SJSA1 (cell line): ENCODE measurements around the gene CRTC1. TPM values are rescaled to one million over a fixed set of nuclear protein-coding genes. Genes with fewer than 3 reads are reported as not detected.

Source experiments
- DNase-seq, 2 experiments: peaks; one replicate each; pipeline ENCODE4 v3.0.0-alpha.2; 2015 to 2020; ENCODE audit warnings: low spot score in 2 of 2, low read depth in 1 of 2
- H3K27ac ChIP-seq: fragments of 250-450 bp; sonication (Bioruptor Pico); 2 replicates; pipeline ENCODE4 v1.5.1; 2020; ENCODE audit warnings: mild to moderate bottlenecking, moderate library complexity
- H3K27me3 ChIP-seq: fragments of 250-450 bp; sonication (Bioruptor Pico); replicated peaks from 2 replicates; pipeline ENCODE4 v1.5.1; 2020; ENCODE audit warnings: mild to moderate bottlenecking, moderate library complexity
- H3K36me3 ChIP-seq: fragments of 250-450 bp; sonication (Bioruptor Pico); 2 replicates; pipeline ENCODE4 v1.5.1; 2020; ENCODE audit warnings: mild to moderate bottlenecking
- H3K4me1 ChIP-seq: fragments of 250-450 bp; sonication (Bioruptor Pico); replicated peaks from 2 replicates; pipeline ENCODE4 v1.6.1; 2021; ENCODE audit warnings: mild to moderate bottlenecking
- H3K4me3 ChIP-seq: fragments of 250-450 bp; sonication (Bioruptor Pico); 2 replicates; pipeline ENCODE4 v1.5.1; 2020; ENCODE audit warnings: mild to moderate bottlenecking
- H3K9me3 ChIP-seq: fragments of 250-450 bp; sonication (Bioruptor Pico); replicated peaks from 2 replicates; pipeline ENCODE4 v1.5.1; 2020; ENCODE audit warnings: mild to moderate bottlenecking
- total RNA-seq: library from RNA; depleted of rRNA; stranded (reverse); fragments of >200 nt; shearing (Covaris generic); gene quantifications from 2 replicates; pipeline ENCODE4 v1.2.3, GENCODE V29; 2014

The CRTC1 gene
- total RNA-seq, 1 experiment from 2014 or later = 1.3 TPM

DNA sequence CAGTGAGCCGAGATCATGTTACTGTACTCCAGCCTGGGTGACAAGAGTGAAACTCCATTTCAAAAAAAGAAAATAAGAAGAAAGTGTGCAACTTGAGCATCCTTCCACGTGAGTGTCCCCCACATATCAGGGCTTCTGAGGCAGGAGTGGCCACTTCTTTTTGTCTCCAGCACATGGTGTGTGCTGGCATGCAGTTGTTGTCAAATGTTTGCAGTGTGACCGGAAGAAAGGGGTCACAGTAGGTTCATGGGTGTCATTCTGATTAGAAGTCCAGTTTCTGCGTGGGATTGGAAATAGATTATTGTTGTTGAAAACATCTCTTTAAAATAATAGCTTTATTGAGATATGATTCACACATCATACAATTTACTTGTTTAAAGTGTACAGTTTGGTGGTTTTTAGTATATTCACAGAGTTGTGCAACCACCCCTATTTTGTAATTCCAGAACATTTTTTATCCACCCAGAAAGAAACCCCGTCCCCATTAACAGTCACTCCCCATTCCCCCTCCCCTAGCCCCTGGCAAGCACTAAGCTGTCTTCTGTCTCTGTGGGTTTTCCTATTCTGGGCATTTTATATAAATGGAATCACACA is 2.2 kb downstream of the CRTC1 start:
- Histone ChIP-seq H3K4me3 (no peak overlapping the region), H3K9me3 (no peaks in the 10 kb centered on the region), H3K27me3 (no peaks in the 10 kb centered on the region), H3K27ac (no peak overlapping the region), H3K36me3 (no peaks in the 10 kb centered on the region), H3K4me1 (peaks cover 9% of the 10 kb centered on the region)
- DNase-seq = no peak

DNA sequence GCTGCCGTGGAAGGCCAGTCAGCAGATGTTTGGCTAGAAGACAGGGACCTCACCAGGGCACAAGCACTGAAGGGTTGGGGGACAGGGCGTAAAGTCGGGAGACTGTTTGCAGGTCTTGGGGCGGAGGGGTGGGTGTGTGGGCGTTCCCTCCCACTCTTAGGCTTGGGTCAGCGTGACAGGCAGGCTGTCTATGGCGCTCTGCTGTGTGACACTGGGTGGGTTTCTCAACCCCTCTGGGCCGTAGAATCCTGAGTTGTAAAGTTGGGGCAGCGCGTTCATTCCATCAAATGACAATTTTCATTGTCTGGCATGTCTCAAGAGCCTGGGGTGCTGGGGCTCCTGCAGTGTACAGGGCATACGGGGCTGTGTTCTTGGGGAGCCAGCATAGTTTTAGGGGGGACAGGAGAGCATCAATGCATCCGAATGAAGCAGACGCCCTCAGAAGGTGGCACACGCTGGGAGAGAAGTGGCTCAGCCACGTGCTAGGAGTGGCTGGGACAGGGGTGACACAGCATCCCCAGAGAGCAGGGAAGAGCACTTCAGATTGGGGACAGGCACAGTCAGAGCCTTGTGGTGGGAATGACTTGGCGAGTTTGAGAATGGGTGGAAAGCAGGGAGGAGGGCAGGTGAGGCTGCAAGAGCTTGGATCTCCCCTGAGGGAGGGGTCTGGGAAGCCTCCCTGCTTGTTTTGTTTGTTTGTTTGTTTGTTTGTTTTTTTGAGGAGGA is 4.4 kb downstream of the CRTC1 start:
- H3K4me3 ChIP-seq = no peak overlapping the region
- peaks cover 8% of the 10 kb centered on the region for H3K4me1 ChIP-seq
- DNase-seq = no peak
- H3K9me3 ChIP-seq = no peaks in the 10 kb centered on the region
- H3K27ac ChIP-seq = no peak overlapping the region
- no peaks in the 10 kb centered on the region for H3K36me3 ChIP-seq
- no peaks in the 10 kb centered on the region for H3K27me3 ChIP-seq

DNA sequence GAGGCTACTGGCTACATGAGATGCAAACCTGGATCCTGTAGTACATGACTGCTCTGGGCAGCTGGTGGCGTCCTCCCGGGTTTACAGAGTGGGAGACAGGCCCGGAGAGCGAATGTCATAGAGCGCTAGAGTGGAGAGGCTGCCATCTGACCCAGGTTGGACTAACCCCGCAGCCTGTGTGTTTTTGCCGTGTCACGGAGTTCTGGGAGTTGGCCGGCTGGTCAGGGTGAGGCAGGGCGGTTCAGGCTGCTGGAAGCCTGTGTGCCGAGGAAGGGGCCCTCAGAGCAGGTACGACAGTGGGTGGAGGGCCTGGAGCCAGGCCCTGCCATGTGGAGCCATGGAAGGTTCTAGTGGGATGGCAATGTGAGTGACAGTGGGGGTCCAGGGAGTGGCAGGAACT is 12.5 kb downstream of the CRTC1 start:
- Histone ChIP-seq H3K4me1 (no peaks in the 10 kb centered on the region), H3K4me3 (no peak overlapping the region), H3K27ac (no peak overlapping the region), H3K27me3 (no peaks in the 10 kb centered on the region), H3K9me3 (no peaks in the 10 kb centered on the region), H3K36me3 (no peaks in the 10 kb centered on the region)
- DNase-seq = no peak

DNA sequence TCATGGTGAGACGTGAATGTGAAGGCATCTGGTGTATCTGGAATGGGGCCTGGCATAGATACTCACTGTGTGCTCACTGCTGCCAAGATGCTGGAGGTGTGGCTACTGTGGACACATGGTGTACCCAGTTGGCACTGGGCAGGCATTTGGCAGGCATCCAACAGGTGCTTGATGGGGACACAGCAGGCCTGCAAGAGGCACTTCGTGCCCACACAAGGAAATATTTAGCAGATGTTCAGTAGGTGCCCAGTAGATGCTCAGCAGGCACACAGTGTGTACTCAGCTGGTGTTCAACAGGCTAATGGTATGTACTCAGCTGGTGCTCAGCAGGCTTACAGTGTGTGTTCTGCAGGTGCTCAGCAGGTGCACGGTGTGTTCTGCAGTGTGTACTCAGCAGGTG is 14.2 kb downstream of the CRTC1 start:
- H3K36me3 ChIP-seq = no peaks in the 10 kb centered on the region
- no peaks in the 10 kb centered on the region for H3K9me3 ChIP-seq
- no peak for DNase-seq
- no peaks in the 10 kb centered on the region for H3K27me3 ChIP-seq
- no peaks in the 10 kb centered on the region for H3K4me1 ChIP-seq
- no peak overlapping the region for H3K27ac ChIP-seq
- no peak overlapping the region for H3K4me3 ChIP-seq

DNA sequence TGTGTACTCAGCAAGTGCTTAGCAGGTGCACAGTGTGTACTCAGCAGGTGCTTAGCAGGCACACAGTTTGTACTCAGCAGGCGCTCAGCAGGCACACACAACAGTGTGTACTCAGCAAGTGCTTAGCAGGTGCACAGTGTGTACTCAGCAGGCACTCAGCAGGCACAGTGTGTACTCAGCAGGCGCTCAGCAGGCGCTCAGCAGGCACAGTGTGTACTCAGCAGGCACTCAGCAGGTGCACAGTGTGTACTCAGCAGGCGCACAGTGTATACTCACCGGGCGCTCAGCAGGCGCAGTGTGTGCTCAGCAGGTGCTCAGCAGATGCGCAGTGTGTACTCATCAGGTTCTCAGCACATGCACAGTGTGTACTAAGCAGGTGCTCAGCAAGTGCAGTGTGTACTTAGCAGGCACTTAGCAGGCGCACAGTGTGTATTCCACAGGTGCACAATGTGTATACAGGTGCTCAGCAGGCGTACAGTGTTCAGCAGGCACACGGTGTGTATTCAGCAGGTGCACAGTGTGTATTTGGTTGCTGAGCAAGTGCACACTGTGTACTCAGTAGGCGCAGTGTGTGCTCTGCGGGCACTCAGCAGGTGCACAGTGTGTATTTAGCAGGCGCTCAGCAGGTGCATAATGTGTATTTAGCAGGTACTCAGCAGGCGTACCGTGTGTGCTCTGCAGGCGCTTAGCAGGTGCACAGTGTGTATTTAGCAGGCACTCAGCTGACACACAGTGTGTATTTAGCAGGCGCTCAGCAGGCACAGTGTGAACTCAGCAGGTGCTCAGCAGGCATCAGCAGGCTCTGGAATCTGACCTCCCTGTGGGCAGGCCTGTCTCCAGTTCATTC is 15.1 kb downstream of the CRTC1 start:
- Histone ChIP-seq H3K36me3 (no peaks in the 10 kb centered on the region), H3K9me3 (no peaks in the 10 kb centered on the region), H3K4me1 (no peaks in the 10 kb centered on the region), H3K27ac (no peak overlapping the region), H3K4me3 (no peak overlapping the region), H3K27me3 (no peaks in the 10 kb centered on the region)
- no peak for DNase-seq

DNA sequence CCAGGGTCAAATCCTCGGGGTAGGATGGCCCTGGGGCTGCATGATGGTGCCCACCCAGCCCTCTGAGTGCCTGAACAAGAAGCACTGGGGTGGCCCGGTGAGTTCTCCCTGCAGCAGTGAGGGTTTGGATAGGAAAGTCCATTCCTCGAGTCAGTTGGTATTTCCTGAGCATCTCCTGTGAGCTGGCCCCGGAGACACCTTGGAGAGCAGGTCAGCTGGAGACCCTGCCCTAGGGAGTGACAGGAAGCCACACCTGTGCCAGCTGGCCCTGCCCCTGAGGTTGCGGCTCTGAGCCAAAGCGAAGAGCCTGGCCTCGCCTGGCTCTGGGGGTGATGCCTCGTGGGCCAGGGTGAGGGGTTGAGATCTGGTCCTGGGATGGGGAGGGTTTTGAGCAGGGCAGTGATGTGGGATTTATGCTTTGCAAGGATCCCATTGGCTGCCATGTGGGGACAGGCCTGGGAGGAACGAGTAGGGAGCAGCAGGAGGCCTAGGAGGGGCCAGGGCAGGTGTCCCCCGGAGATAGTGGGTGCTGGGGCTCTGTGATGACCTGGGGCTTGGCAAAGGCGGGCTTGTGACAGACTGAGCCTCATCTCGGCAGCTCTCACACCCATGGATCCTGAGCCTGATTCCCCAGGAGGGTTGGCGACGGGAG is 16.0 kb downstream of the CRTC1 start:
- Histone ChIP-seq H3K27me3 (no peaks in the 10 kb centered on the region), H3K4me1 (no peaks in the 10 kb centered on the region), H3K36me3 (no peaks in the 10 kb centered on the region), H3K27ac (no peak overlapping the region), H3K9me3 (no peaks in the 10 kb centered on the region), H3K4me3 (no peak overlapping the region)
- no peak for DNase-seq

GRCh38 chr19:18700501-18701249 is 17.2 kb downstream of the CRTC1 start:
- Histone ChIP-seq H3K4me3 (no peak overlapping the region), H3K4me1 (no peaks in the 10 kb centered on the region), H3K36me3 (no peaks in the 10 kb centered on the region), H3K27ac (no peak overlapping the region), H3K27me3 (no peaks in the 10 kb centered on the region), H3K9me3 (no peaks in the 10 kb centered on the region)
- DNase-seq = no peak

- H3K27me3 ChIP-seq = no peaks in the 10 kb centered on the region
- H3K36me3 ChIP-seq = no peaks in the 10 kb centered on the region
- no peak overlapping the region for H3K27ac ChIP-seq
- H3K9me3 ChIP-seq = no peaks in the 10 kb centered on the region
- H3K4me3 ChIP-seq = no peak overlapping the region
- H3K4me1 ChIP-seq = no peaks in the 10 kb centered on the region
- DNase-seq = no peak
These were observed 17.7 kb downstream of the CRTC1 start for GRCh38 chr19:18701250-18701608.

GRCh38 chr19:18704054-18704453 is 20.6 kb downstream of the CRTC1 start:
- Histone ChIP-seq H3K36me3 (no peaks in the 10 kb centered on the region), H3K4me1 (no peaks in the 10 kb centered on the region), H3K9me3 (no peaks in the 10 kb centered on the region), H3K27ac (no peak overlapping the region), H3K27me3 (no peaks in the 10 kb centered on the region), H3K4me3 (no peak overlapping the region)
- no peak for DNase-seq

GRCh38 chr19:18704971-18705370 is 21.5 kb downstream of the CRTC1 start:
- no peak for DNase-seq
- no peaks in the 10 kb centered on the region for H3K36me3 ChIP-seq
- no peaks in the 10 kb centered on the region for H3K9me3 ChIP-seq
- H3K27ac ChIP-seq = no peak overlapping the region
- no peaks in the 10 kb centered on the region for H3K27me3 ChIP-seq
- no peak overlapping the region for H3K4me3 ChIP-seq
- no peaks in the 10 kb centered on the region for H3K4me1 ChIP-seq

GRCh38 chr19:18708452-18709231 is 25.2 kb downstream of the CRTC1 start:
- H3K4me1 ChIP-seq = no peaks in the 10 kb centered on the region
- no peaks in the 10 kb centered on the region for H3K27me3 ChIP-seq
- DNase-seq = no peak
- no peaks in the 10 kb centered on the region for H3K36me3 ChIP-seq
- no peaks in the 10 kb centered on the region for H3K9me3 ChIP-seq
- H3K4me3 ChIP-seq = no peak overlapping the region
- no peak overlapping the region for H3K27ac ChIP-seq

DNA sequence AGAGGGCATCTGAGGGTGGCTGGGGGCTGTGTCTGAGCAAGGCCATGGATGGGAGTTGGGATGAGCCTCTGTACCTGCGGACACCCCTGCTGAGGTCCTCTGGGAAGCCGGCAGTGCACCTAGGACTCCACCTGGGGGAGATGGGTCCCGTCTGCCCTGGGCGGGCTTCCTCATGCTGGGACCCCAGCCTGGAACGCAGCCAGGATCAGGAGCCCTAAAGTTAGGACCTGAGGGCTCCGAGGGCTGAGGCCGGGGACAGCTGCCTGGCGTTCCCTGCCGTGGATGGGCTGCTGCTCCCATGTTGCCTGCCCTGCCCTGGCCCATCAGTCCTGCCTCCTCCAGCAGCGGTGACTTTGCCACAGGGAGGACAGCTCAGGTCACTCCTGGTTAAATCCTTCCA is 26.1 kb downstream of the CRTC1 start:
- H3K36me3 ChIP-seq = no peaks in the 10 kb centered on the region
- no peaks in the 10 kb centered on the region for H3K4me1 ChIP-seq
- no peak for DNase-seq
- H3K4me3 ChIP-seq = no peak overlapping the region
- no peaks in the 10 kb centered on the region for H3K9me3 ChIP-seq
- no peaks in the 10 kb centered on the region for H3K27me3 ChIP-seq
- no peak overlapping the region for H3K27ac ChIP-seq

- Histone ChIP-seq H3K9me3 (no peaks in the 10 kb centered on the region), H3K27ac (no peak overlapping the region), H3K27me3 (no peaks in the 10 kb centered on the region)
These were observed 26.7 kb downstream of the CRTC1 start for GRCh38 chr19:18710186-18710585.

More at GRCh38 chr19:18710186-18710585, 26.7 kb downstream of the CRTC1 start:
- H3K36me3 ChIP-seq = no peaks in the 10 kb centered on the region
- H3K4me1 ChIP-seq = no peaks in the 10 kb centered on the region
- no peak for DNase-seq
- H3K4me3 ChIP-seq = no peak overlapping the region
